H7 (cell line): ENCODE measurements around the gene FZR1. TPM values are rescaled to one million over a fixed set of nuclear protein-coding genes. Genes with fewer than 3 reads are reported as not detected.
A peak's percentile ranks its signal among the peaks of the same experiment; 100 is the strongest.
"Not testable (repeated sequence)": the region's sequence is repeated elsewhere in the genome, so short reads cannot be mapped to it uniquely, and the experiment has no call there.

Source experiments
- DNase-seq: peaks from one replicate; pipeline ENCODE4 v3.0.0; 2012
- H3K27me3 ChIP-seq: 2 replicates; pipeline ENCODE4 v1.6.0; 2011; ENCODE audit warnings: mild to moderate bottlenecking, low read length; ENCODE audit not compliant: control insufficient read depth, insufficient read depth
- H3K36me3 ChIP-seq: replicated peaks from 2 replicates; pipeline ENCODE4 v1.5.1; 2011; ENCODE audit warnings: low read length; ENCODE audit not compliant: control insufficient read depth, insufficient read depth
- H3K4me3 ChIP-seq: 2 replicates; pipeline ENCODE4 v1.5.1; 2011; ENCODE audit warnings: low read depth, mild to moderate bottlenecking, control low read depth, low read length, moderate library complexity; ENCODE audit not compliant: insufficient read depth
- total RNA-seq: library from RNA; depleted of rRNA; stranded (reverse); fragments of >200 nt; shearing (Covaris generic); gene quantifications from 2 replicates; pipeline ENCODE4 v1.2.3, GENCODE V29; 2014

Gene FZR1
- total RNA-seq, 1 experiment from 2014 or later, result 76.6 TPM

GRCh38 chr19:3556978-3557460, 50.9 kb downstream of the FZR1 start:
- Histone ChIP-seq H3K4me3 (peak overlapping the region; percentile 88), H3K36me3 (no peaks in the 10 kb centered on the region), H3K27me3 (no peaks in the 10 kb centered on the region; the same call in 1 of the 2 replicates)
- peak; percentile 91 for DNase-seq

- peak within 1 kb of the TSS; percentile 88 for H3K4me3 ChIP-seq
Observed at GRCh38 chr19:3557461-3558248, 51.5 kb downstream of the FZR1 start, which contains the start of gene MFSD12. TSS of gene MFSD12 (minus strand) at chr19:3557586. CDS start at chr19:3557403, 183 bp downstream.

GRCh38 chr19:3563709-3564524, 57.8 kb downstream of the FZR1 start:
- DNase-seq, result peak; percentile 34
- Histone ChIP-seq H3K27me3 (no peaks in the 10 kb centered on the region), H3K36me3 (no peaks in the 10 kb centered on the region), H3K4me3 (no peak overlapping the region)

More at GRCh38 chr19:3557461-3558248, 51.5 kb downstream of the FZR1 start, which contains the start of gene MFSD12:
- Histone ChIP-seq H3K27me3 (no peaks in the 10 kb centered on the region; the same call in 1 of the 2 replicates), H3K36me3 (no peaks in the 10 kb centered on the region)
- DNase-seq, result peak; percentile 100

- H3K27me3 ChIP-seq, result no peaks in the 10 kb centered on the region
- no peak for DNase-seq
- no peaks in the 10 kb centered on the region for H3K36me3 ChIP-seq
- H3K4me3 ChIP-seq, result no peak overlapping the region
Observed at GRCh38 chr19:3565139-3565538, 59.0 kb downstream of the FZR1 start.

- H3K36me3 ChIP-seq, H3K27me3 ChIP-seq, DNase-seq, H3K4me3 ChIP-seq: not testable (repeated sequence)
Observed at GRCh38 chr19:3570042-3570441, 63.9 kb downstream of the FZR1 start.

- no peak overlapping the region for H3K4me3 ChIP-seq
- H3K27me3 ChIP-seq, result no peaks in the 10 kb centered on the region; the same call in 1 of the 2 replicates
- no peaks in the 10 kb centered on the region; the same call in 1 of the 2 replicates for H3K36me3 ChIP-seq
- no peak for DNase-seq
Observed at GRCh38 chr19:3570606-3571011, 64.5 kb downstream of the FZR1 start.

GRCh38 chr19:3572132-3572854, 66.2 kb downstream of the FZR1 start:
- H3K36me3 ChIP-seq, result no peaks in the 10 kb centered on the region; the same call in 1 of the 2 replicates
- no peak overlapping the region for H3K4me3 ChIP-seq
- peaks cover 3% of the 10 kb centered on the region; the same call in 1 of the 2 replicates for H3K27me3 ChIP-seq
- peak; percentile 99 for DNase-seq

GRCh38 chr19:3572855-3573161, 66.7 kb downstream of the FZR1 start, which contains the start of gene HMG20B:
TSS of gene HMG20B (plus strand) at chr19:3572944. CDS start at chr19:3573310, 366 bp downstream.
- peaks cover 5% of the 10 kb centered on the region; the same call in 1 of the 2 replicates for H3K27me3 ChIP-seq
- peak within 1 kb of the TSS; percentile 91 for H3K4me3 ChIP-seq
- no peak for DNase-seq
- H3K36me3 ChIP-seq, result no peaks in the 10 kb centered on the region; the same call in 1 of the 2 replicates

GRCh38 chr19:3573162-3573857, 67.2 kb downstream of the FZR1 start:
- peaks cover 10% of the 10 kb centered on the region; the same call in 1 of the 2 replicates for H3K27me3 ChIP-seq
- H3K36me3 ChIP-seq, result no peaks in the 10 kb centered on the region; the same call in 1 of the 2 replicates
- peak; percentile 81 for DNase-seq
- H3K4me3 ChIP-seq, result peak overlapping the region; percentile 91

GRCh38 chr19:3573858-3574637, 67.9 kb downstream of the FZR1 start:
- peak overlapping the region; percentile 91 for H3K4me3 ChIP-seq
- peak; percentile 97 for DNase-seq
- peaks cover 15% of the 10 kb centered on the region; the same call in 1 of the 2 replicates for H3K27me3 ChIP-seq
- no peaks in the 10 kb centered on the region; the same call in 1 of the 2 replicates for H3K36me3 ChIP-seq

GRCh38 chr19:3575260-3575741, 69.2 kb downstream of the FZR1 start:
- Histone ChIP-seq H3K36me3 (no peaks in the 10 kb centered on the region; the same call in 1 of the 2 replicates), H3K4me3 (no peak overlapping the region), H3K27me3 (peaks cover 17% of the 10 kb centered on the region; the same call in 1 of the 2 replicates)
- peak; percentile 68 for DNase-seq

- Histone ChIP-seq H3K27me3 (peaks cover 17% of the 10 kb centered on the region; the same call in 1 of the 2 replicates), H3K4me3 (peak overlapping the region; percentile 61), H3K36me3 (no peaks in the 10 kb centered on the region; the same call in 1 of the 2 replicates)
- DNase-seq, result peak; percentile 49
Observed at GRCh38 chr19:3575949-3576673, 70.0 kb downstream of the FZR1 start.
